HCT116 (cell line): ENCODE data around the gene HSPA2. TPM values are rescaled to one million over a fixed set of nuclear protein-coding genes. Genes with fewer than 3 reads are reported as not detected.

Source experiments
- ATAC-seq: fragments of 200-7000 bp; cut with Tn5 transposase; 2 replicates; pipeline ENCODE4 v1.9.1; 2020; ENCODE audit warnings: mild to moderate bottlenecking, moderate library complexity
- BruUV-seq: library from RNA; stranded (reverse); fragments of 400-500 nt; replicated peaks from 2 replicates; lab custom pipeline; 2021; lab: Mats Ljungman, UMichigan
- CTCF ChIA-PET: fragments of 300-600 bp; sonication (Branson Sonifier 250); formaldehyde crosslinking; loops from one replicate; lab custom pipeline; 2021; ENCODE audit warnings: antibody characterized with exemption; lab: Charles Lee
- POLR2A ChIA-PET: fragments of 300-600, 350-600 bp; sonication (Branson Sonifier 250); formaldehyde crosslinking; loops from one replicate; lab custom pipeline; 2021; ENCODE audit warnings: antibody characterized with exemption; lab: Charles Lee
- RAD21 ChIA-PET, 2 experiments: fragments of 300-600 bp; sonication (Branson Sonifier 250); formaldehyde crosslinking; loops; one replicate each; lab custom pipeline; 2023; ENCODE audit warnings: low total read pairs in 2 of 2; ENCODE audit not compliant: uncharacterized antibody in 2 of 2, unreplicated experiment in 2 of 2, low non-redundant PET in 1 of 2; lab: Charles Lee
- DNase-seq: peaks from one replicate; pipeline ENCODE4 v3.0.0-alpha.2; 2010; ENCODE audit warnings: low read depth, low spot score
- H2AFZ ChIP-seq: fragments of 200-600 bp; shearing (Covaris generic), sonication (generic); 2 replicates; pipeline ENCODE4 v1.6.1; 2017; ENCODE audit warnings: low read depth, mixed run types, mixed read lengths, antibody characterized with exemption, low read length; ENCODE audit not compliant: poor library complexity, severe bottlenecking
- H3K27ac ChIP-seq: 2 replicates; pipeline ENCODE4 v1.5.1; 2012; ENCODE audit warnings: low read depth, low read length
- H3K27me3 ChIP-seq: fragments of 200-600 bp; sonication (generic); 2 replicates; pipeline ENCODE4 v1.6.1; 2016; ENCODE audit warnings: mixed run types, low read length, mixed read lengths; ENCODE audit not compliant: insufficient read depth
- H3K36me3 ChIP-seq, 2 experiments: fragments of 200-500 bp in 1 of 2; fragments of 200-600 bp in 1 of 2; sonication (Bioruptor generic) in 1 of 2; sonication (generic) in 1 of 2; 2 replicates each; pipeline versions ENCODE4 v1.5.1 to v1.6.1; 2014 to 2016; ENCODE audit warnings: low read length in 2 of 2, inconsistent platforms in 1 of 2, mixed read lengths in 1 of 2, mixed run types in 1 of 2; ENCODE audit not compliant: insufficient read depth in 2 of 2, control insufficient read depth in 1 of 2
- H3K4me1 ChIP-seq, 2 experiments: fragments of 200-600 bp in 1 of 2; sonication (generic) in 1 of 2; 2 replicates each; pipeline versions ENCODE4 v1.5.1 to v1.6.1; 2012 to 2017; ENCODE audit warnings: low read length in 2 of 2, inconsistent platforms in 1 of 2, mild to moderate bottlenecking in 1 of 2, mixed read lengths in 1 of 2, mixed run types in 1 of 2, moderate library complexity in 1 of 2; ENCODE audit not compliant: insufficient read depth in 2 of 2, control insufficient read depth in 1 of 2
- H3K4me2 ChIP-seq: fragments of 200-600 bp; sonication (generic); 2 replicates; pipeline ENCODE4 v1.6.1; 2017; ENCODE audit warnings: mixed run types, low read length, mixed read lengths
- H3K4me3 ChIP-seq, 2 experiments: fragments of 200-600 bp in 1 of 2; sonication (generic) in 1 of 2; replicated peaks in 1 of 2; 2 replicates each; pipeline ENCODE4 v1.5.1; 2011 to 2016; ENCODE audit warnings: low read length in 2 of 2, control low read depth in 1 of 2, low read depth in 1 of 2, mild to moderate bottlenecking in 1 of 2, mixed read lengths in 1 of 2, mixed run types in 1 of 2
- H3K79me2 ChIP-seq: fragments of 200-600 bp; sonication (generic); 2 replicates; pipeline ENCODE4 v1.6.1; 2017; ENCODE audit warnings: mild to moderate bottlenecking, mixed run types, low read length, moderate library complexity, mixed read lengths; ENCODE audit not compliant: insufficient read depth
- H3K9ac ChIP-seq: fragments of 200-600 bp; sonication (generic); 2 replicates; pipeline ENCODE4 v1.6.1; 2016; ENCODE audit warnings: low read length, mixed read lengths
- H3K9me2 ChIP-seq: fragments of 200-600 bp; sonication (generic), shearing (Covaris generic); 2 replicates; pipeline ENCODE4 v1.6.1; 2017; ENCODE audit warnings: mixed run types, mild to moderate bottlenecking, moderate library complexity; ENCODE audit not compliant: insufficient read depth
- H3K9me3 ChIP-seq, 2 experiments: fragments of 200-500 bp in 1 of 2; fragments of 200-600 bp in 1 of 2; sonication (Bioruptor generic) in 1 of 2; sonication (generic) in 1 of 2; 2 replicates each; pipeline ENCODE4 v1.6.1; 2014 to 2017; ENCODE audit warnings: low read length in 2 of 2, mixed read lengths in 2 of 2, inconsistent platforms in 1 of 2, low read depth in 1 of 2, mild to moderate bottlenecking in 1 of 2, mixed run types in 1 of 2, moderate library complexity in 1 of 2; ENCODE audit not compliant: control insufficient read depth in 1 of 2, insufficient read depth in 1 of 2
- H4K20me1 ChIP-seq: fragments of 200-600 bp; sonication (generic), shearing (Covaris generic); 2 replicates; pipeline ENCODE4 v1.6.1; 2017; ENCODE audit warnings: mixed run types, mild to moderate bottlenecking, moderate library complexity; ENCODE audit not compliant: insufficient read depth
- CTCF ChIP-seq, 3 experiments: fragments of 200-600 bp in 1 of 3; sonication (generic) in 1 of 3; IDR thresholded peaks in 2 of 3; conservative IDR thresholded peaks in 1 of 3; 2 replicates each; pipeline ENCODE4 v1.5.1; 2012 to 2017; ENCODE audit warnings: low read depth in 2 of 3, low read length in 2 of 3, antibody characterized with exemption in 1 of 3, borderline replicate concordance in 1 of 3, control low read depth in 1 of 3, mild to moderate bottlenecking in 1 of 3, mixed read lengths in 1 of 3, mixed run types in 1 of 3, moderate library complexity in 1 of 3; ENCODE audit not compliant: insufficient read depth in 1 of 3
- EZH2 ChIP-seq: fragments of 200-600 bp; sonication (generic); IDR thresholded peaks from 2 replicates; pipeline ENCODE4 v1.6.1; 2017; ENCODE audit warnings: antibody characterized with exemption, mixed run types
- EZH2phosphoT487 ChIP-seq: fragments of 200-600 bp; IDR thresholded peaks from 2 replicates; pipeline ENCODE4 v1.6.1; 2018; ENCODE audit warnings: antibody characterized with exemption, borderline replicate concordance
- FOSL1 ChIP-seq: IDR thresholded peaks from 2 replicates; pipeline ENCODE4 v1.6.1; 2012; ENCODE audit warnings: low read depth
- JUND ChIP-seq: IDR thresholded peaks from 2 replicates; pipeline ENCODE4 v1.6.1; 2012
- POLR2A ChIP-seq: IDR thresholded peaks from 2 replicates; pipeline ENCODE4 v1.7.0; 2011; ENCODE audit warnings: borderline replicate concordance; ENCODE audit not compliant: insufficient read depth, insufficient read length; ENCODE audit errors: extremely low read depth
- POLR2AphosphoS5 ChIP-seq: IDR thresholded peaks from 2 replicates; pipeline ENCODE4 v1.6.1; 2011; ENCODE audit warnings: mild to moderate bottlenecking, low read depth, low read length, moderate library complexity
- SIN3A ChIP-seq: IDR thresholded peaks from 2 replicates; pipeline ENCODE4 v1.6.1; 2012; ENCODE audit warnings: low read depth
- SRF ChIP-seq: IDR thresholded peaks from 2 replicates; pipeline ENCODE4 v1.6.1; 2012; ENCODE audit warnings: low read depth
- YY1 ChIP-seq: IDR thresholded peaks from 2 replicates; pipeline ENCODE4 v1.6.1; 2011; ENCODE audit warnings: low read length, low read depth, moderate library complexity, mild to moderate bottlenecking; ENCODE audit not compliant: insufficient replicate concordance; ENCODE audit errors: extremely low read depth
- intact Hi-C: fragments of 100-400 bp; cut with micrococcal nuclease; formaldehyde crosslinking; loops from 2 replicates; pipeline ENCODE4 v1.10.0; 2022
- total RNA-seq: library from RNA; stranded (reverse); gene quantifications from one replicate; pipeline ENCODE4 v1.2.1, GENCODE V29; 2021; ENCODE audit not compliant: unreplicated experiment
- TF ChIP-seq, protein P1 (sequence below): IDR thresholded peaks from 2 replicates; pipeline ENCODE4 v1.6.1; 2011; ENCODE audit warnings: mild to moderate bottlenecking, low read length, moderate library complexity; ENCODE audit not compliant: insufficient replicate concordance; ENCODE audit errors: extremely low read depth

Gene HSPA2
- total RNA-seq, 1 experiment from 2014 or later: 2.5 TPM

- Histone ChIP-seq H3K9me3 (no peaks in the 10 kb centered on the region), H3K27me3 (no peaks in the 10 kb centered on the region), H3K27ac (no peak within 1 kb of the TSS), H3K4me1 (no peaks in the 10 kb centered on the region), H3K79me2 (no peaks in the 10 kb centered on the region), H3K9me2 (no peaks in the 10 kb centered on the region), H3K4me3 (no peak within 1 kb of the TSS), H2AFZ (no peak within 1 kb of the TSS), H3K4me2 (no peak within 1 kb of the TSS), H3K36me3 (no peaks in the 10 kb centered on the region), H3K9ac (no peak within 1 kb of the TSS), H4K20me1 (no peaks in the 10 kb centered on the region)
- ChIA-PET RAD21 (no interaction called here), POLR2A (no interaction called here), CTCF (no interaction called here)
- intact Hi-C loops: loop anchor here (10.0 kb wide), 1 partner anchor 85 kb away; no protein-coding TSS in a partner anchor
- no peak for ATAC-seq
- DNase-seq: no peak
- BruUV-seq: no TSS peak
- no peak for TF ChIP-seq FOSL1
- TF ChIP-seq EZH2: no peak
- TF ChIP-seq, protein P1, sequence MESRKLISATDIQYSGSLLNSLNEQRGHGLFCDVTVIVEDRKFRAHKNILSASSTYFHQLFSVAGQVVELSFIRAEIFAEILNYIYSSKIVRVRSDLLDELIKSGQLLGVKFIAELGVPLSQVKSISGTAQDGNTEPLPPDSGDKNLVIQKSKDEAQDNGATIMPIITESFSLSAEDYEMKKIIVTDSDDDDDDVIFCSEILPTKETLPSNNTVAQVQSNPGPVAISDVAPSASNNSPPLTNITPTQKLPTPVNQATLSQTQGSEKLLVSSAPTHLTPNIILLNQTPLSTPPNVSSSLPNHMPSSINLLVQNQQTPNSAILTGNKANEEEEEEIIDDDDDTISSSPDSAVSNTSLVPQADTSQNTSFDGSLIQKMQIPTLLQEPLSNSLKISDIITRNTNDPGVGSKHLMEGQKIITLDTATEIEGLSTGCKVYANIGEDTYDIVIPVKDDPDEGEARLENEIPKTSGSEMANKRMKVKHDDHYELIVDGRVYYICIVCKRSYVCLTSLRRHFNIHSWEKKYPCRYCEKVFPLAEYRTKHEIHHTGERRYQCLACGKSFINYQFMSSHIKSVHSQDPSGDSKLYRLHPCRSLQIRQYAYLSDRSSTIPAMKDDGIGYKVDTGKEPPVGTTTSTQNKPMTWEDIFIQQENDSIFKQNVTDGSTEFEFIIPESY: no peak
- TF ChIP-seq JUND: no peak
- no peak for TF ChIP-seq CTCF (IDR thresholded peaks at IDR 0.05 in 2 of 3, conservative IDR thresholded peaks at IDR 0.05 in 1 of 3; ENCODE audit: borderline replicate concordance in 1 of 3, insufficient read depth in 1 of 3, low read depth in 2 of 3, low read length in 2 of 3)
- no peak for TF ChIP-seq EZH2phosphoT487
- TF ChIP-seq YY1: no peak
- TF ChIP-seq POLR2A: no peak
- no peak for TF ChIP-seq POLR2AphosphoS5
- TF ChIP-seq SIN3A: no peak
- no peak for TF ChIP-seq SRF
Observed at GRCh38 chr14:64549791-64550620, 9.5 kb downstream of the HSPA2 start, which contains the start of gene PPP1R36. Gene PPP1R36 (plus strand): TSS chr14:64549961. CDS start chr14:64549998, 37 bp downstream.
